ENCODE measurements around the gene TMEM156. TPM values are rescaled to one million over a fixed set of nuclear protein-coding genes. Genes with fewer than 3 reads are reported as not detected.

TMEM156 gene
- total RNA-seq, 1 donor from 2014 or later = not detected

GRCh38 chr4:38958453-38959190 lies 73.6 kb downstream of the TMEM156 start:
- no peak for DNase-seq (ENCODE audit: low read depth)

DNA sequence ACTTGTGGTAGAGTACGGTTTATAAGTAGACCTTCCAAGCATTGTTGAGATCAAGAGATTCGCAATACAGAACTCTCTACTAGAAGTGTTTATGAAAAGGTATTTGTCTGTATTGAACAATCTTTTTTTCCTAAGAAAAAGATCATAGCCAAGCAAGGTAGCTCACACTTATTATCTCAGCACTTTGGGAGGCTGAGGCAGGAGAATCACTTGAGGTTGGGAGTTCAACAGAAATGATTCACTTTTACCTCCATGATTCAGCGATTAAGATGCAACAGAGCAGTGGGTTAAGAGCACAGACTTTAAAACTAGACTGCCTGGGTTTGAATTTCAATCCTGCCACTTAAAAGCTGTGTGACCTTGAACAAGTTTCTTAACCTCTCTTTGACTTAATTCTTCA lies 74.3 kb downstream of the TMEM156 start:
- no peak for DNase-seq (ENCODE audit: low read depth)

DNA sequence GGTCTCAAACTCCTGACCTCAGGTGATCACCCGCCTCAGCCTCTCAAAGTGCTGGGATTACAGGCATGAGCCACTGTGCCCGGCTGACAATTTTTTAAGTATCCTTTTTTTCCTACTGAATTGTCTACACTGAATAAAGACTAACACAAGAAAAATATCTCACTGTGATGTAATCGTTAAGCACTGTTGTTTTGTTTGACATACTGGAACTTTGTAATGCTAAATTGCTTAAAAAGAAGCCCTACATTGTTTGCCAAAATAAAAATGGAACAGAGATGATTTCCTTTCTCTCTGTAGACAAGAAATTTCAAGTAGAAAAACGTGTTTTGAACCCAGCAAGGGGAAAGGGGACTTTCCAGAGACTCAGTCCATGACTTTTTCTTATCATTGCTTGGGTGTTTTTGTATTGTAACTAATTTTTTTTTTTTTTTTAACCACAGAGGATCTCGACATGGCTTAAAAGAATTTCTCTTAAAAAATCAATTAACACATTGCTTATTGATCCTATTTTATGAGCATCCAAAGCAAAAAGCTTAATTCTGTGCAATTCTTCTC lies 74.9 kb downstream of the TMEM156 start:
- no peak for DNase-seq (ENCODE audit: low read depth)

DNA sequence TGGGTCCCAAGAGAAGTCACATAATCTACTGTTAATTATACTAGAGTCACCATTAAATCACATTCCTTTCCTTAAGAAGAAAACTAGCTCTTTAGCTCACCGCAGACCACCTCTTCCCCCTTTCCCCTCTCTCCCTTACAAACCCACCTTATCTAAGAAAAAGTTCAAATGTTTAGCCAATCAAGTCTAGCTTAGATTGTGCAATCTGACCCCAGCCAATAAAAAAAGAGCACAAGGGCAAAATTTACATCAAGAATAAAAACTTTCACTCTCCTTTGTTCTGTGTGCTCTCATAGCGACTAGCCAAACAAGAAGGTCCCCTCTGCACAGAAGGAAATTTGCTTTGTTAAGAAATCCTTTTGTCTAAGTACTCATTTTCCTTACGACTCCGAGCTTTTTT lies 76.3 kb downstream of the TMEM156 start:
- DNase-seq (ENCODE audit: low read depth) = no peak

GRCh38 chr4:38954727-38955126 lies 77.5 kb downstream of the TMEM156 start:
- no peak for DNase-seq (ENCODE audit: low read depth)

DNA sequence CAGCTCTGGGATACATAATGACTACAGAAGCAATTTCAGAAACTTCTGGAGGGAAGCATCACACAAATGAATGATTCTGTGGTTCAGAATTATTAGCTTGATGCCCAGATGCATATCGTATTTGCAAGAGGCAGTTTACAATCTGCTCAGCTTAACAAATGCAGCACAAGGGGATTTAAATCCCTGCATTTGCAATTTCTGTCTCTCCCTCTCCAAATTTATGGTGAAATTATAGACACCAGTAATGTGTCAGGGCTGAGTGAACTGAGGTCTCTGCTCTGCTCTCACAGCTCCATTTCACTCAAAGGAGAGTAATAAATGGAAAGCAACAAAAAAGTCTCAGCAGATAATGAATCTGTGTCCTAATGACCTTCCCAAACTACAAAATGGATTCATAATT lies 80.2 kb downstream of the TMEM156 start:
- no peak for DNase-seq (ENCODE audit: low read depth)

DNA sequence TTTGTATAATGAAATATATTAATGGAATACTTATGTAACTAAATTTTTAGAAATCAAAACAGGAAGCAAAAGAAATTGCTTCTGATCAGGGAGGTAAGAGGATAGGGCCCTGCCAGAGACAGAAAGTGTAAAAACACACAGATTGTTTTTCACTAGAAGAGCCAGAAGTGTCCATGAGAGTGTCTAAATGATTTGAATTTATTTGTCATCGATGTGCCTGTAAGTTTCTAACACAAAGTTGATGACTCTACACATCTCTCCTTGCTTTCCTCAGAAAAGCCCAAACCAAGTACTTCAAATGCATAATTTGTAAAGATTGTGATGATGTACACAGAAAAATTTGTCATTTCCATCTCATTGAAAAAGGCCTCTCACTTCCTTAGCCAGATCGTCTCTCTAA lies 80.6 kb downstream of the TMEM156 start:
- DNase-seq (ENCODE audit: low read depth) = no peak

DNA sequence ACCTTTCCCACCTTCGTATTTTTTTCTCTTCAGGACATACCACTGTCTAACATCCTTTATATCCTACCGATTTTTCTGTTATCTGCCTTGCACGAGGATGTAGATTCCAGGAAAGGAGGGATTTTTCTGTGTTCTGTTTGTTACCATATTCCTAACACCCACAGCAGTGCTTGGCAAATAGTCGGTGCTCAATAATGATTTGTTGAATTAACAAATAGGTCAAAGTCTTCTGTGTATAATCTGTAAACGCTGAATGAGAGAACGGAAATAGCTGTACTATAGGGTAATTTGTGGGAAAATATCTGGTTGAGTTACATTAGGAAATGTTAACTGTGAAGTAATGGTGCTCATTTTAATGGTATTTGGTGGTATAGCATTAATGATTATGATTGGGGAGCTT lies 81.5 kb downstream of the TMEM156 start:
- no peak for DNase-seq (ENCODE audit: low read depth)

GRCh38 chr4:38950159-38950558 lies 82.0 kb downstream of the TMEM156 start:
- no peak for DNase-seq (ENCODE audit: low read depth)

DNA sequence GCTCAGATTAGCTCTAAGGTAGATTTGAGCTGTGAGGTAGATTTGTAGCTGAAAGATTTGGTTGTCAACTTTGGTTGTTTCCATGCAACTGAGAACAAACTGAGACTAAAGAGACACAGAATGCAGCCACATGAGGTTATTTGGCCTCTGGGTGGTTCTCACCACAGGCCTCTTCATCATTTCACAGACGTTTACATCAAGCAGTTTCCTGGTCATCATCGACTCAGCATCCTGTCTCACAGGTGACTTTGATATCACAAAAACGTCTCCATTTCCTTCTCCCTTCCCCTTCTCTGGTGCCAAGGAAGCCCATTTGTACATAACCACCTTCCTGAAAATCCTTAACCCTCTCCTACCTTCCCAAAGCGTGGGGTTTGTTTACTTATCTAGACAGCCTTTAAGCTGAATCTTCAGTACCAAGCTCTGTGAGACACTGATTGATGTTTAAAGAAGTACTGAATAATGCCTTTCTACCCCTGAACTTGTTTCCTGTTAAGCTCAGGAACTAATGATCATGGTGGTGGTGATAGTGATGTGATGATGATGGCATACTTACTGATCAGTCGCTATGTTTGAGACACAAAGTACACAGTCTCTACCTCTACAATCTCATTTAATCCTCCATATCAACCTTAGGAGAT lies 82.7 kb downstream of the TMEM156 start:
- peak; percentile 33 for DNase-seq (ENCODE audit: low read depth)

DNA sequence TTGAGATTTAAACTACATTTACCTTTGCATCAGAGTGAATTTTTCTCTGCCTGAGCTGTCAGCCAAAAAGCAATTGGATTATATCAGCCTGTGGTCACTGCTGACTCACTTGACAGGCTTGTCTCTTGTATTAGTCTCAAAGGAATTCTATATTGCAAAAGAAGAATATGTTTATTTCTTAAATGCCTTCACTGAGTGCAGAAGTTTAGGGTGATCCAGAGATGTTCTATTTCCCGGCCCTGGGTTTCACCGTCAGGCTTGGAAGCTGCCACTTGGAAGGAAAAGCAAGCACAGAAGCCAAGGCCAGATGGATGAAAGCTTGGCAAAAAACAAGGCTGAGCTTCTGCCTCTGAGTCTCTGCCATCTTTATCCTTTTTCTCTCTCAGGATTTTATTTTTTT lies 83.7 kb downstream of the TMEM156 start:
- DNase-seq (ENCODE audit: low read depth) = peak; percentile 85

- no peak for DNase-seq (ENCODE audit: low read depth)
Measured at GRCh38 chr4:38946919-38947318, 85.3 kb downstream of the TMEM156 start.

DNA sequence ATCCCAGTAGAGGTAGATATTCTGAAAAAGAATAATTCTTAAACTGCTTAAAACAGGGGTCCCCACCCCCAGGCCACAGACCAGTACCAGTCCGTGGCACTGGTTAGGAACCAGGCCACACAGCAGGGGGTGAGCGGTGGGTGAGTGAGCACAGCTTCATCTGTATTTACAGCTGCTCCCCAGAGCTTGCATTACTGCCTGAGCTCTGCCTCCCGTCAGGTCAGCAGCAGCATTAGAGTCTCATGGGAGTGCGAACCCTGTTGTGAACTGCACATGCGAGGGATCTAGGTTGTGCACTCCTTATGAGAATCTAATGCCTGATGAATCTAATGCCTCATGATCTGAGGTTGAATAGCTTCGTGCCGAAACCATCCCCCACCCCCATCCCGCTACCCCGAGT lies 87.8 kb downstream of the TMEM156 start:
- no peak for DNase-seq (ENCODE audit: low read depth)

- DNase-seq (ENCODE audit: low read depth) = no peak
Measured at GRCh38 chr4:38943343-38943742, 88.9 kb downstream of the TMEM156 start.

DNA sequence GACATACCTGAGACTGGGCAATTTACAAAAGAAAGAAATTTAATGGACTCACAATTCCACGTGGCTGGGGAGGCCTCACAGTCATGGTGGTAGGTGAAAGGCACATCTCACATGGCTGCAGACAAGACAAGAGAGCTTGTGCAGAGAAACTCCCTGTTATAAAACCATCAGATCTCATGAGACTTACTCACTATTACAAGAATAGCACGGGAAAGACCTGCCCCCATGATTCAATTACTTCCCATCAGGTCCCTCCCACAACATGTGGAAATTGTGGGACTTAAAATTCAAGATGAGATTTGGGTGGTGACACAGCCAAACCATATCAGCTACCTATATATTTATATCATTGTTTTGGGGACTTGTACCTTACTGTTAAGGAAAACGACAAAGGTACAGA lies 90.3 kb downstream of the TMEM156 start:
- DNase-seq (ENCODE audit: low read depth) = peak; percentile 38

- DNase-seq (ENCODE audit: low read depth) = no peak
Measured at GRCh38 chr4:38940476-38940875, 91.7 kb downstream of the TMEM156 start.

- peak; percentile 46 for DNase-seq (ENCODE audit: low read depth)
Measured at GRCh38 chr4:38939165-38939564, 93.0 kb downstream of the TMEM156 start.

DNA sequence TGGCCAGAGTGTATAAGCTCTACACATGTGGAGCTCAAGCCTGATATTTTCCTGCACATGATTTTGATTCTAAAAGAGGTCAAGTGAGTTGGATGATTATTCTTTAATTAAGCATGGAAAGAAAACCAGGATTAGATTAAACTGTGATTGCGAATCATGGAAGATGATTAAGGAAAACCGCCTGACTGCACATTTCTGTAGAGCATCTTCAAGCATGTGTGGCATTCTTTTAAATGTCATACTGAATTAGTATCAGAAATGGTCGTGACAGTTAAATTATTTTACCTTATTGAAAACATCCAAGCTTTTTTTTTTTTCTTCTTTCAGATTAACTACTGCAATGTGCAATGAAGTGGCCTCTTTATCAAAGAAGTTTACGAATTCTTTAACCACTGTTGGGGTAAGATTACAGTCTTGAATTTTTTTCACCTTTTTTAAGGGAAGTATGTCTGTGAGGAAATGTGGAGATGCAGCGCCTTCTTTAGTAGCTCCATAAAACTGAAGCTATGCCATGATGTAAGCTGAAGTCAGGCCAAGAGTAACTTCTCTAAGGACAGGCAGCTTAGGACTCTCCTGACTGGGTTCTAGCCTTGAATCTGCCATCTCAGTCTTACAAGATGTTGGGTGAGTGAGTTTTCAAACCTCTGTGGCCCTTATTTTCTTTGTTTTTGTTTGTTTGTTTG lies 96.7 kb downstream of the TMEM156 start:
- no peak for DNase-seq (ENCODE audit: low read depth)

- DNase-seq (ENCODE audit: low read depth) = no peak
Measured at GRCh38 chr4:38931125-38931524, 101.1 kb downstream of the TMEM156 start.

DNA sequence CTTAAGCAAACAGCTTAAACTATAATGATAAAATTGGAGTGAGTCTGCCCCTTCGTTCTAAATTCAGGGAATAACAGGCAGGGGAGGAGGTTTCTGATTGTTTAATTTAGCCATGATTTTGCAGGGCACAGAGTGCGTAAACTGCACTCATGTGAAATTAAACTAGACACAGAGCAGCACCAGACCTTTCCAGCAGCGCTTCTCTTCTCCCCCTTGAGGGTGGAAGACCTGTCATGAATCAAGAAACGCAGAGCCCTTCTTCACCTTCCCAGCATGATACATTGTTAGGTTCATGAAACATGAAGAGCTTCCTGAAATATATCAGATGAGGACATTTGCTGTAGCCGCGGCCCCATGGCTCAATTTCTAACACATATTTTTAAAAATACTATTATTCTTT lies 101.5 kb downstream of the TMEM156 start:
- DNase-seq (ENCODE audit: low read depth) = no peak

- peak; percentile 21 for DNase-seq (ENCODE audit: low read depth)
Measured at GRCh38 chr4:38930204-38930603, 102.0 kb downstream of the TMEM156 start.

DNA sequence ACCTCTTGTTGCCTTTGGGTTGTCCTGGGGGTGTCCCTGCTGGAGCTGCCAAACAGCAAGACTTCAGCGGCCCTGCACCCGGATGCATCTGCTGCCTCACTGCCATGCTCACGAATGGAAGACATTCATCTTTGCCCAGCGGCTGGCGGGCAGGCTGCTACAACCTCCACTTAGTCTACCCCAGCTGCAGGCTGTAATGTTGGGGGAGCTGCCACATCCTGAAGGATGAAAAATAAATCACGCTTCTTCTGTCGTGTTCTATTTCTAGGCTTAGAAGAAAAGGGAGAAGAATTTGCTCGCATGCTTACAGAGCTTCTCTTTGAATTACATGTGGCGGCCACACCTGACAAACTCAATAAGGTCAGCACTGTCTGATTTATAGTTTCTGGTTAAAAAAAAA lies 103.2 kb downstream of the TMEM156 start:
- DNase-seq (ENCODE audit: low read depth) = no peak

DNA sequence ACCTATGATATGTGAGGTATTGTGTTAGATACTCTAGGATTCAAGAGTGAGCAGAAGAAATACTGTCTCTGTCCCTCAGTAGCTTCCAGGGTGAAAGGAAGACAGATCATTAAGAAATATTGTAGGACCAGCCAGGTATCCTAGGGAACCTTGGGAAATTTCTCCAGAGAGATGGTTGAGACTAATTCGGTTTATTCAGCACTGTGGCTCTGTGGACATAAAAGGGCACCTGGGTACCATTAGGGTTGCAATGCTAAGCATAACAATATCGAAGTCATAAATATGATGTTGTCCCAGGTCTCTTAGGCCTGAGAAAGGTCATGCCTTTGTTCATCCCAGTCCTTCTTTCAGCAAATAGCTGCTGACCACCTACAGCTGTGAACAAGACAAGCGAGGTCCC lies 103.6 kb downstream of the TMEM156 start:
- no peak for DNase-seq (ENCODE audit: low read depth)
